ENCODE data around the gene MATR3.

- TF ChIP-seq CTCF (IDR thresholded peaks at IDR 0.05; ENCODE audit: low read depth, low read length, poor library complexity, severe bottlenecking) (no peak), EZH2phosphoT487 (IDR thresholded peaks at IDR 0.05; ENCODE audit: borderline replicate concordance, low read length) (no peak)
Observed at GRCh38 chr5:139378101-139378825, 84.7 kb downstream of the MATR3 start.

Measured in DOHH2 (cell line).